GM19455 (cell line): Measurements from ENCODE around the gene NFATC1.

Experiments
- ATAC-seq: cut with Tn5 transposase; IDR thresholded peaks from one replicate; pipeline ENCODE4 v1.9.1; 2021; ENCODE audit not compliant: unreplicated experiment

NFATC1 gene

DNA sequence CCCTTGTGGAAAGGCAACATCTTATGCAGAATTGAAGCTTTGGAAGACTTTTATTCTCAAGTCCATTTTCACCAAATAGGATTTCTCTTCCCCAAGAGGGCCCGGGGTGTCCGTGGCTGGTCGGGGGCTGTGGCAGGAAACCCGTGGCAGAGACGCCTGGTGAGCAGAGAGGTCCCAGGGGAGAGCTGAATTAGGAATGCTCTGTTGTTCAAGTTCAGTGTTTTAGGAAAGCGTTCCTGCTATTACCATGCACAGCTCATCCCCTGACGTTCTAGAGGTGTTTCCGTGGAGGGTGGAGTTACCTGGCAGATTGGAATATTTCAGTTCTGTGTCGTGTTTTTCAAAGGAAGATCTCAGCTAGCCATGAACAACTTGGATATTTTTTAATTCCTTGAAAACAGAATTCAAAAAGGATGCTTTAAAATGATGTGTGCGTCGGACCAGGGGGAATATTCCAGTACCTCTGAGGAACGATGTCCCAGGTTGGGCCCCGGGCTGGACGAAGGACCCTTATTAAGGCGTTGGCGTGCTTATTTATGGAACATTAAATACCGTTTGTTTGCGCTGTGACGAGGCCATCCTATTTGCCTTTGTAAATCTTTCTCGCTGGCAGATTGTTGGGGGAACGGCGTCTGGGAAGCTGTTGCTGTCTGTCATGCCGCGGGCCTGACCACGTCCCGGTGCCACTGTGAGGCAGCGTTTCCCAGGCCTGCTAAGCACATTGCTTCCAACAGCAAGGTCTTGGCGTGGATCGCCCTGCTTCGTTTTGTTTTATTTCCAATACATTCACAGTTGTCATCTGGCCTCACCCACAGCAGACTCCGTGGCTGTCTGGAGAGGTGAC, 8.2 kb downstream of the NFATC1 start:
- no peak for ATAC-seq

DNA sequence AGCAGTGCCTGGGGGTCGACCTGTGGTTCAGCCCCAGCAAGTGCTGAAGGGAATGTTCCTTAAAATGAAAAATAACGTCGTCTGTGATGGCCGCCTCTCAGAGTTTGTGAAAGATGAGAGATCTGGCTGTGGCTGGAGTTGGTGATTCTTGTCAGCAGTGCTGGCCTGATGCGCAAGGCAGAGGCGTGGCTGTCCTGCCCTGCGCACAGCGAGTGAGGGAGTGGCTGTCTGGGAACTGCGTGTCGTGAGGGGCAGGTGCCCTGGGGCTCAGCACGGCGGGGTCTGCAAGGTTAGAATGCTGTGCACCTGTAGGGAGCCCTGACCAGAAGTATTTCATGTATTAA, 8.8 kb downstream of the NFATC1 start:
- no peak for ATAC-seq

DNA sequence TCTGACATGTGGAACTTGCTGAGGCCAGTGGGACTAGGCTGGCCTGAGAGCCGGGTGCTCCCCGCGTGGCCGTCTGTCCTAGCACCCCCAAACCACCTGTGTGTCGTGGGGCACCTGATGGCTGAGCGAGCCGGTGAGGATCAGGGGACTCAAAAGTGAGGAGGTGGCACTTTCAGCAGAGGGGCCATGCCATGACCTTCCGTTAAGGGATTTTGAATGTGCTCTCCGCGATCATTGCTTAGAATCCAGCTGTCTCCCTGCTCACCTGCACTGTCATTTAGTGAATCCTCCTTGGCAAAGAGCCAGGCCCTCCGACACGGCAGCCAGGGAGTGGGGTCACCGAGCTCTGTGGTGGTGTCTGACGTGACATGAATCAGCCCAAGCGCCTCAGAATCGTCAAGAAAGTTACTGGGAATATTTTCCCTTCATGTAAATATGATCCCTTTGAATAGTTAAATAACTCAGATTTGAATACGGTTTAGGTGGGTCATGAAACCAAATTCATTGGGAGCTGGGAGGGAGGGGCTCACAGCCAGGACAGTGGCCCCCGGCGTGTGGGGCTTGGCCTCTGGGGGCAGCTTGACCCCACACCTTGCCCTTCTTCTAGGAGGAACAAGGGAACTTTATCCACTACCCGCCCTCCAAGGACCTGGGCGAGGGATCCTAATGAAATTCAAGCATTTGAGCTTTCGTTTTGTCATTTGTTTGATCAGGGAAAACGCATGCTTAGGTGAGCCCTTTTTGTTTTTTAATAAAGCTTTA, 9.5 kb downstream of the NFATC1 start:
- no peak for ATAC-seq

DNA sequence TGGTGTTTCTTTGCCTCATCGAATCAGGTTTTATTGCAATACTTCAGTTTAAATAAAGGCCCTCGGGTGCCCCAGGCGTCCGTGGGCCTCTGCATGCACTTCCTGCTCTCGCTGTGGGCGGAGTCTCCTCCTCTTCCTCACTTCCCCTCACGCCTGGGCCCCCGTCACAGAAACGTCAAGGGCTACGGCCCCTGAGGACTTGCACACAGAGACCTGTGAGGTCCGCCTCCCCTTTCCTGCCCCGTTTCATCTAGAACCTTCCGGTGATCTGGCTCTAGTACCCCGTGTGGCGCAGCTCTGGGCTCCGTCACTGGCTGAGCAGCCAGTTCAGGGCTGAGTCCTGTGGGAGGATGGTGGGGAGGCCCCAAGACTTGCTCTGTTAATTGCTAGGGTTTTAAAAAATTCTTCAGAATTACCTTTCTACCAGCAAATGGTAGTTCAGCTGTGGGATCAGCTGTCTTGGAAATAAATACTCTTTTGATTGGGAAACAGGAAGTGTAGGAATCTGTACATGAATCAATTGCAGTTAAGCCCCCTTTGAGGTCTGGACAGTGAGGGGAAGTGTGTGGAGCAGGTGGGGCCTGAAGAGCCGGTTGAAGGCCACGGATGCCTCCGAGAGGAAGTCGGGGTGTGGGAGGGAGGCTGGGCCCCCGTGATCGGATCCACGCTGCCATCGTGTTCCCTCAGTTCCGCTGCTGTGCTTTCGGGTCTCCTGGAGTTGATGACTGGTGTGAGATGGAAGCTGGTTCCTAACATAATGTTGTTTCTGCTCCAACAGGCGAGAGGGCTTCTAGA, 10.2 kb downstream of the NFATC1 start:
- peak; percentile 64 for ATAC-seq

DNA sequence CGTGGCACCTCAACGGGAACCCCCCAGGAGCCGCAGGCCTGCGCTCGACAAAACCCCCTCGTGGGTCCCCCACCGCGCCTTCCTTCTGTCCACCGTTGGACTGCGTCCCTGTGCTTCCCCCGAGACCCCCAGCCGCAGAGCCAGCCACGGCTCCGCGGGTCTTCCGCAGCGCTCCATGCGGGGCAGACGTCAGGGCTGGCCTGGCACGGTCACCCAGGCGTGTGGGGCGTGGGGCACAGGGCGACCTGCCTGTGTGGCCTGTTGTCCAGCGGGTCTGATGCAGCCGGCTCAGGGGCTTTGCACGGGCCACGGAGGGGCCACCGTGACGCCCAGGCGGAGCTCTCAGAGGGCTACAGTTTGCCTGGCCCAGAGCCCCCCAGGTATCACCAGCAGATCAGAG, 11.0 kb downstream of the NFATC1 start:
- no peak for ATAC-seq

DNA sequence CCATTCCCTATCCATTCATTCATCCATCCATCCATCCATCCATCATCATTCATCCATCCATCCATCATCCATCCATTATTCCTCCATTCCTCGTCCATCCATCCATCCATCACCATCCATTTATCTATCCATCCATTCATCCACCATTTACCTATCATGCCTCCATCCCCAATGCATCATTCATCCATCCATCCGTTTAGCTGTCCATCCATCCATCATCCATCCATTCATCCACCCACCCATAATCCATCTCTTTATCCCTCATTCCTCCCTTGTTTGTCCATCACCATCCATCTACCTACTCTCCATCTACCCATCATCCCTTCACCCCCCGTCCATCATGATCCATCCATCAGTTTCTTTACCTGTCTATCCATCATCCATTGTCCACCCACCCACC, 13.6 kb downstream of the NFATC1 start:
- ATAC-seq: no peak

- ATAC-seq: no peak
Measured at GRCh38 chr18:79410171-79410641, 14.5 kb downstream of the NFATC1 start.

DNA sequence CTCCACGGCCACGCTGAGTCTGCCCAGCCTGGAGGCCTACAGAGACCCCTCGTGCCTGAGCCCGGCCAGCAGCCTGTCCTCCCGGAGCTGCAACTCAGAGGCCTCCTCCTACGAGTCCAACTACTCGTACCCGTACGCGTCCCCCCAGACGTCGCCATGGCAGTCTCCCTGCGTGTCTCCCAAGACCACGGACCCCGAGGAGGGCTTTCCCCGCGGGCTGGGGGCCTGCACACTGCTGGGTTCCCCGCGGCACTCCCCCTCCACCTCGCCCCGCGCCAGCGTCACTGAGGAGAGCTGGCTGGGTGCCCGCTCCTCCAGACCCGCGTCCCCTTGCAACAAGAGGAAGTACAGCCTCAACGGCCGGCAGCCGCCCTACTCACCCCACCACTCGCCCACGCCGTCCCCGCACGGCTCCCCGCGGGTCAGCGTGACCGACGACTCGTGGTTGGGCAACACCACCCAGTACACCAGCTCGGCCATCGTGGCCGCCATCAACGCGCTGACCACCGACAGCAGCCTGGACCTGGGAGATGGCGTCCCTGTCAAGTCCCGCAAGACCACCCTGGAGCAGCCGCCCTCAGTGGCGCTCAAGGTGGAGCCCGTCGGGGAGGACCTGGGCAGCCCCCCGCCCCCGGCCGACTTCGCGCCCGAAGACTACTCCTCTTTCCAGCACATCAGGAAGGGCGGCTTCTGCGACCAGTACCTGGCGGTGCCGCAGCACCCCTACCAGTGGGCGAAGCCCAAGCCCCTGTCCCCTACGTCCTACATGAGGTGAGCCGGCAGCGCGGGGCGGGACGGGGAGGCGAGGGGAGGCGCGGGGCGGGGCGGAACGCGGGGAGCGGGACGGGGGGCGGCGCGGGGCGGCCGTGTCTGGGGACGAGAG, 15.2 kb downstream of the NFATC1 start:
- ATAC-seq: no peak

DNA sequence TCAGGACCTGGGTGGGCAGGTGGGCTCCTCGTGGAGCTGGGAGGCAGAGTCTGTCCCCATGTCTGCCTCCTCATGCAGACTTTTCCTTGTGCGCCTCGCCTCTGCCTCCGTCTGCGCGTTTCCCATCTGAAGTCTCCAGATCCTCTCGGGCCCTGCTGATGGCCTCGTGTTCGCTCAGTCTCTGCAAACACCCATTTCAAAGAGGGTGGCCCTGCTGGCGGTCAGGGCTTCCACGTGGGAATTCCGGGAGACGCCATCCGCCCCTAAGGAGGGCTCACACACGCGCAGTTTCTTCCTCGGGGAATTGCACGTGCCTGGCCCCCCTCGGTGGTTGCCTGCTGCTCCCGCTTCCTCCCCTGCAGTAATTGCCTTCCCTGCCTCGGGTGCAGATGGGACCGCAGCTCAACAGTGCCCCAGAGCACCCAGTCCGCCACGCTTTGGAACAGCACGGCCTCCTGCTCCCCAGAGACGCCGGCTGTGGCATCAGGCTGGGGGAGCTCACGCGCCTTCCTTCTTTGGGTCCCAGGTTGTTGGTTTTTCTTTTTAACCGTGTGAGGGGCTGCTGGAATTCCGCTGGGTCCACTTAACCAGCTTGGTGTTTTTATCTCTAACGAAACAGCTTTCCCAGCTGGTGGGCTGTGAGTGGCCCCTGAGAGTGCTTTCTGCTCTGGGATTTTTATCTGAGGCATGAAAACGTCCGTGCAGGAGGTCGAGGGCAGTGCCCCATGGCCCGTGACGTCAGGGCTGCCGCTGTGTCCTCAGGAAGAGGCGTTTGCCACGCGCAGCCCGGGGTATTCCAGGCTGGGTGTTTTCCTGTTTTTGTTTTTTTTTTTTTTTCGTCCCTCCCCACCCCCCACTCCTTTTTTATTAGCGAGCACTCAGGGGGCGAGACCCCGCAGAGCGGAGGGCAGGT, 16.1 kb downstream of the NFATC1 start:
- ATAC-seq: no peak

- ATAC-seq: no peak
Measured at GRCh38 chr18:79413025-79413424, 17.3 kb downstream of the NFATC1 start.

GRCh38 chr18:79413426-79413825, 17.7 kb downstream of the NFATC1 start:
- ATAC-seq: no peak

GRCh38 chr18:79413901-79414300, 18.2 kb downstream of the NFATC1 start:
- ATAC-seq: no peak

- ATAC-seq: no peak
Measured at GRCh38 chr18:79416022-79416676, 20.4 kb downstream of the NFATC1 start.

- ATAC-seq: no peak
Measured at GRCh38 chr18:79416677-79417052, 20.9 kb downstream of the NFATC1 start.

- ATAC-seq: no peak
Measured at GRCh38 chr18:79418236-79418635, 22.5 kb downstream of the NFATC1 start.

DNA sequence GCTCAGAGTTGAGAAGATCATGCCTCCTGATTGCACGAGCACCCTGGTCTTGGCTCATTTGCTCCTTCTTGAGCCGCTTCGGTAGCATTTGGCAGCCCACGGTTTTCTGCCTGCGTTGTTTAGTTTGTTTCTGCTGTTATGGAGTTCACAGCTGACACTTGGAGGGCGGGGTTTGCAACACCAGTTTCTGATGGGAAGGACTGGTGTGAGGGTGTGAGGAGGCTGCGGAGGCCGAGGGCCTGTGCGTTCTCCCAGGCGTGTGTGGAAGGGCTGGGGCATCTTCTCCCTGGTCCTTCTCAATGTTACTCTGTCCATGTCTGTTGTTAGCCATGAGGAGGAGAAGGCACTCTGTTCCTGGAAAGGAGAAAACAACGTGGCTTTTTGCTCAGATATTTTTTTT, 22.9 kb downstream of the NFATC1 start:
- no peak for ATAC-seq

DNA sequence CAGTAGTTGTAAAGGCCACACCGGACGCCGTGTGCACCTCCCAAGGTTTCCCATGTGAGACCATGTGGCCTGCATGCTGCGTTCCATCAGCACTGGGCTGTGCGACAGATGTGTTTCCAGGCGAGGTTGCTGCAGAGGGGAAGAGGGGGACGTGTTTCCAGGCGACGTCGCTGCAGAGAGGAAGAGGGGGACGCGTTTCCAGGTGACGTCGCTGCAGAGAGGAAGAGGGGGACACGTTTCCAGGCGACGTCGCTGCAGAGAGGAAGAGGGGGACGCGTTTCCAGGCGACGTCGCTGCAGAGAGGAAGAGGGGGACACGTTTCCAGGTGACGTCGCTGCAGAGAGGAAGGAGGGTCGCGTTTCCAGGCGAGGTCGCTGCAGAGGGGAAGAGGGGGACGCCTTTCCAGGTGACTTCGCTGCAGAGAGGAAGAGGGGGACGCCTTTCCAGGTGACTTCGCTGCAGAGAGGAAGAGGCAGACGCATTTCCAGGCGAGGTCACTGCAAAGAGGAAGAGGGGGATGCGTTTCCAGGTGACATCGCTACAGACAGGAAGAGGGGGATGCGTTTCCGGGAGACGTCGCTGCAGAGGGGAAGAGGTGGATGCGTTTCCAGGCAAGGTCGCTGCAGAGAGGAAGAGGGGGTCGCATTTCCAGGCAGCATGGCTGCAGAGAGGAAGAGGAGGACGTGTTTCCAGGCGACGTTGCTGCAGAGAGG, 24.5 kb downstream of the NFATC1 start:
- ATAC-seq: no peak

GRCh38 chr18:79421275-79421857, 25.6 kb downstream of the NFATC1 start:
- ATAC-seq: no peak
